ENCODE data around the gene TEX12. TPM values are rescaled to one million over a fixed set of nuclear protein-coding genes. Genes with fewer than 3 reads are reported as not detected.

Gene TEX12
- total and polyA plus RNA-seq, 2 experiments from 2014 or later: 1.1 TPM; not detected in 1

DNA sequence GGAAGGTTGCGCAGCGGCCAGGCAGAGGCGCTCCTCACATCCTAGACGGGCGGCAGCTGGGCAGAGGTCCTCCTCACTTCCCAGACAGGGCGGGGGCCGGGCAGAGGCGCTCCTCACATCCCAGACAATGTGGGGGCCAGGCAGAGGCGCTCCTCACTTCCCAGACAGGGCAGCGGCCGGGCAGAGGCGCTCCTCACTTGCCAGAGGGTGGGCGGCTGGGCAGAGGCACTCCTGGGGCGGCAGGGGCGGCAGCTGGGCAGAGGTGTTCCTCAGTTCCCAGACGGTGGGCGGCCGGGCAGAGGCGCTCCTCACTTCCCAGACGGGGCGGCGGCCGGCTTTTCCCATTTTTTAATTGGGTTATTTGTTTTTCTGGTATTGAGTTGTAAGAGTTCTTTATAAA lies 38.9 kb downstream of the TEX12 start:
- DNase-seq (ENCODE audit: low spot score): no peak
- Mint-ChIP-seq H3K27me3 (ENCODE audit: insufficient read depth, low read depth, poor library complexity) (peaks cover 2% of the 10 kb centered on the region), H3K27ac (no peak overlapping the region), H3K4me3 (no peak overlapping the region), H3K9me3 (peaks cover 4% of the 10 kb centered on the region; the same call in 2 of the 3 replicates), H3K4me1 (no peaks in the 10 kb centered on the region), H3K36me3 (ENCODE audit: low read depth) (no peaks in the 10 kb centered on the region)
- Histone ChIP-seq H2AFZ (no peak overlapping the region), H3K4me3 (no peak overlapping the region), H3K36me3 (ENCODE audit: insufficient read depth) (no peaks in the 10 kb centered on the region), H3K27me3 (ENCODE audit: insufficient read depth) (no peaks in the 10 kb centered on the region), H3K4me1 (ENCODE audit: insufficient read depth) (no peaks in the 10 kb centered on the region), H3F3A (replicated peaks; ENCODE audit: low read depth) (no peaks in the 10 kb centered on the region), H4K20me1 (replicated peaks; ENCODE audit: insufficient read depth) (no peaks in the 10 kb centered on the region), H3K27ac (ENCODE audit: low read depth) (no peak overlapping the region), H3K9me2 (ENCODE audit: insufficient read depth) (no peaks in the 10 kb centered on the region), H3K4me2 (no peak overlapping the region), H3K79me2 (replicated peaks; ENCODE audit: insufficient read depth) (no peaks in the 10 kb centered on the region)
- ATAC-seq: no peak
- TF ChIP-seq, protein P1, sequence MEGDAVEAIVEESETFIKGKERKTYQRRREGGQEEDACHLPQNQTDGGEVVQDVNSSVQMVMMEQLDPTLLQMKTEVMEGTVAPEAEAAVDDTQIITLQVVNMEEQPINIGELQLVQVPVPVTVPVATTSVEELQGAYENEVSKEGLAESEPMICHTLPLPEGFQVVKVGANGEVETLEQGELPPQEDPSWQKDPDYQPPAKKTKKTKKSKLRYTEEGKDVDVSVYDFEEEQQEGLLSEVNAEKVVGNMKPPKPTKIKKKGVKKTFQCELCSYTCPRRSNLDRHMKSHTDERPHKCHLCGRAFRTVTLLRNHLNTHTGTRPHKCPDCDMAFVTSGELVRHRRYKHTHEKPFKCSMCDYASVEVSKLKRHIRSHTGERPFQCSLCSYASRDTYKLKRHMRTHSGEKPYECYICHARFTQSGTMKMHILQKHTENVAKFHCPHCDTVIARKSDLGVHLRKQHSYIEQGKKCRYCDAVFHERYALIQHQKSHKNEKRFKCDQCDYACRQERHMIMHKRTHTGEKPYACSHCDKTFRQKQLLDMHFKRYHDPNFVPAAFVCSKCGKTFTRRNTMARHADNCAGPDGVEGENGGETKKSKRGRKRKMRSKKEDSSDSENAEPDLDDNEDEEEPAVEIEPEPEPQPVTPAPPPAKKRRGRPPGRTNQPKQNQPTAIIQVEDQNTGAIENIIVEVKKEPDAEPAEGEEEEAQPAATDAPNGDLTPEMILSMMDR (conservative IDR thresholded peaks at IDR 0.05; ENCODE audit: low read depth in 2 of 2): no peak

DNA sequence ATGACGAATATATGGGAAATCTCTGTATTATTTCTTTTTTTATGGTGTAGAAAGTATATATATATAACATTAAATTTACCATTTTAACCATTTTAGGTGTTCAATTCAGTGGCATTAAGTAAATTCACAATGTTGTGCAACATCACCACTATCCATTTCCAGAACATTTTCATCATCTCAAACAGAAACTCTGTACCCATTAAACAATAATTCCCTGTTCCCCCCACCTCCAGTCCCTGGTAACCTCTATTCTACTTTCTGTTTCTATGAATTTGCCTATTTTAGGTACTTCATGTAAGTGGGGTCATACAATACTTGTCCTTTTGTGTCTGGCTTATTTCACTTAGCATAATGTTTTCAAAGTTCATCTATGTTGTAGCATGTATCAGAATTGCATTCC lies 43.7 kb downstream of the TEX12 start:
- H2AFZ ChIP-seq: no peak overlapping the region
- H3K9me2 ChIP-seq (ENCODE audit: insufficient read depth): no peaks in the 10 kb centered on the region
- no peak overlapping the region for H3K27ac ChIP-seq (ENCODE audit: low read depth)
- ATAC-seq (no peak), DNase-seq (ENCODE audit: low spot score) (no peak)
- no peaks in the 10 kb centered on the region for H3K27me3 ChIP-seq (ENCODE audit: insufficient read depth)
- no peaks in the 10 kb centered on the region for H3K36me3 ChIP-seq (ENCODE audit: insufficient read depth)
- no peak overlapping the region for H3K4me3 ChIP-seq
- no peaks in the 10 kb centered on the region for H3K4me1 ChIP-seq (ENCODE audit: insufficient read depth)
- H3K27ac Mint-ChIP-seq: no peak overlapping the region
- TF ChIP-seq STAT1 (IDR thresholded peaks at IDR 0.05; ENCODE audit: unreplicated experiment) (no peak), ZNF331 (CRISPR knock-in tag; IDR thresholded peaks at IDR 0.05; ENCODE audit: low read depth) (no peak), CREB1 (CRISPR knock-in tag; IDR thresholded peaks at IDR 0.05; ENCODE audit: low read depth) (no peak), EZH2phosphoT487 (IDR thresholded peaks at IDR 0.05; ENCODE audit: unreplicated experiment) (no peak), POLR2AphosphoS5 (IDR thresholded peaks at IDR 0.05; ENCODE audit: low read depth) (no peak), NANOG (IDR thresholded peaks at IDR 0.05; ENCODE audit: borderline replicate concordance) (no peak)
- TF ChIP-seq, protein P2, sequence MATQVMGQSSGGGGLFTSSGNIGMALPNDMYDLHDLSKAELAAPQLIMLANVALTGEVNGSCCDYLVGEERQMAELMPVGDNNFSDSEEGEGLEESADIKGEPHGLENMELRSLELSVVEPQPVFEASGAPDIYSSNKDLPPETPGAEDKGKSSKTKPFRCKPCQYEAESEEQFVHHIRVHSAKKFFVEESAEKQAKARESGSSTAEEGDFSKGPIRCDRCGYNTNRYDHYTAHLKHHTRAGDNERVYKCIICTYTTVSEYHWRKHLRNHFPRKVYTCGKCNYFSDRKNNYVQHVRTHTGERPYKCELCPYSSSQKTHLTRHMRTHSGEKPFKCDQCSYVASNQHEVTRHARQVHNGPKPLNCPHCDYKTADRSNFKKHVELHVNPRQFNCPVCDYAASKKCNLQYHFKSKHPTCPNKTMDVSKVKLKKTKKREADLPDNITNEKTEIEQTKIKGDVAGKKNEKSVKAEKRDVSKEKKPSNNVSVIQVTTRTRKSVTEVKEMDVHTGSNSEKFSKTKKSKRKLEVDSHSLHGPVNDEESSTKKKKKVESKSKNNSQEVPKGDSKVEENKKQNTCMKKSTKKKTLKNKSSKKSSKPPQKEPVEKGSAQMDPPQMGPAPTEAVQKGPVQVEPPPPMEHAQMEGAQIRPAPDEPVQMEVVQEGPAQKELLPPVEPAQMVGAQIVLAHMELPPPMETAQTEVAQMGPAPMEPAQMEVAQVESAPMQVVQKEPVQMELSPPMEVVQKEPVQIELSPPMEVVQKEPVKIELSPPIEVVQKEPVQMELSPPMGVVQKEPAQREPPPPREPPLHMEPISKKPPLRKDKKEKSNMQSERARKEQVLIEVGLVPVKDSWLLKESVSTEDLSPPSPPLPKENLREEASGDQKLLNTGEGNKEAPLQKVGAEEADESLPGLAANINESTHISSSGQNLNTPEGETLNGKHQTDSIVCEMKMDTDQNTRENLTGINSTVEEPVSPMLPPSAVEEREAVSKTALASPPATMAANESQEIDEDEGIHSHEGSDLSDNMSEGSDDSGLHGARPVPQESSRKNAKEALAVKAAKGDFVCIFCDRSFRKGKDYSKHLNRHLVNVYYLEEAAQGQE (IDR thresholded peaks at IDR 0.05; ENCODE audit: unreplicated experiment): no peak
- peaks cover 4% of the 10 kb centered on the region; the same call in 2 of the 3 replicates for H3K9me3 Mint-ChIP-seq
- H3K79me2 ChIP-seq (replicated peaks; ENCODE audit: insufficient read depth): no peaks in the 10 kb centered on the region
- no peaks in the 10 kb centered on the region for H3K36me3 Mint-ChIP-seq (ENCODE audit: low read depth)
- no peaks in the 10 kb centered on the region for H3K4me1 Mint-ChIP-seq
- no peaks in the 10 kb centered on the region for H3K27me3 Mint-ChIP-seq (ENCODE audit: insufficient read depth, low read depth, poor library complexity)
- no peaks in the 10 kb centered on the region for H3F3A ChIP-seq (replicated peaks; ENCODE audit: low read depth)
- no peaks in the 10 kb centered on the region for H4K20me1 ChIP-seq (replicated peaks; ENCODE audit: insufficient read depth)
- no peak overlapping the region for H3K4me2 ChIP-seq
- H3K4me3 Mint-ChIP-seq: no peak overlapping the region
